Osteocyte (in vitro differentiated cells): Measurements from ENCODE around the gene AMOTL1. TPM values are rescaled to one million over a fixed set of nuclear protein-coding genes. Genes with fewer than 3 reads are reported as not detected.

ENCODE experiments used
- DNase-seq: peaks from one replicate; pipeline ENCODE4 v3.0.0; 2021; ENCODE audit warnings: mixed read lengths; ENCODE audit not compliant: unreplicated experiment; ENCODE audit errors: extremely low spot score
- H3K27ac Mint-ChIP-seq: one replicate; pipeline ENCODE4 v1.8.0; 2021; ENCODE audit warnings: mild to moderate bottlenecking, mixed read lengths; ENCODE audit not compliant: unreplicated experiment
- H3K27me3 Mint-ChIP-seq: one replicate; pipeline ENCODE4 v1.8.0; 2021; ENCODE audit warnings: mixed read lengths; ENCODE audit not compliant: unreplicated experiment
- H3K36me3 Mint-ChIP-seq: one replicate; pipeline ENCODE4 v1.8.0; 2021; ENCODE audit warnings: mixed read lengths; ENCODE audit not compliant: unreplicated experiment
- H3K4me1 Mint-ChIP-seq: one replicate; pipeline ENCODE4 v1.8.0; 2021; ENCODE audit warnings: mixed read lengths; ENCODE audit not compliant: unreplicated experiment
- H3K4me3 Mint-ChIP-seq: one replicate; pipeline ENCODE4 v1.8.0; 2021; ENCODE audit warnings: mild to moderate bottlenecking, moderate library complexity, mixed read lengths; ENCODE audit not compliant: unreplicated experiment
- H3K9me3 Mint-ChIP-seq: one replicate; pipeline ENCODE4 v1.8.0; 2021; ENCODE audit warnings: mixed read lengths; ENCODE audit not compliant: unreplicated experiment
- CTCF ChIP-seq: fragments of 200-600 bp; sonication (generic); IDR thresholded peaks from 2 replicates; pipeline ENCODE4 v1.5.0; 2021; ENCODE audit warnings: antibody characterized with exemption, mild to moderate bottlenecking, moderate library complexity
- total RNA-seq: library from RNA; stranded (reverse); gene quantifications from 2 replicates; pipeline ENCODE4 v1.2.1, GENCODE V29; 2021

Gene AMOTL1
- total RNA-seq, 1 donor from 2014 or later = 66.6 TPM

DNA sequence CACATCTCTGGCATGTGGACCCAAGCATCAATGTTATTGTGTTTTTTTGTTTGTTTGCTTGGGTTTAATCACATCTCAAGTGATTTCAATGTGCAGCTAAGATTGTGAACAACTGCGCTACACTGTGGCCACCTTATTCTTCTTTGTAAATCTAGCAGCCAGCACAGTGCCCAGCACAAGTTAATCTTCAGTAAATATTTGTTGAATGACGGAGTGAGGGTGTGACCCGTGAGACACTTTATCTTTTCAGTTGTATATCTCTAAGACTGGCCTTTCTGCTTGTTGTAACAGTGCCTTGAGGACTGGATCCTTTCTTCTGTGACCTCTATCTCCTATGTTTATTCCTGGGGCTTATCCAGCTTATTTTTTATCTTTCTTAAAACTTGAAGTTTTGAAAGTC lies 21.4 kb upstream of the AMOTL1 start:
- Mint-ChIP-seq H3K27me3 (no peaks in the 10 kb centered on the region), H3K4me3 (no peak overlapping the region), H3K36me3 (no peaks in the 10 kb centered on the region), H3K27ac (peak overlapping the region; percentile 42), H3K4me1 (peaks cover 48% of the 10 kb centered on the region), H3K9me3 (no peaks in the 10 kb centered on the region)
- no peak for DNase-seq
- no peak for TF ChIP-seq CTCF

DNA sequence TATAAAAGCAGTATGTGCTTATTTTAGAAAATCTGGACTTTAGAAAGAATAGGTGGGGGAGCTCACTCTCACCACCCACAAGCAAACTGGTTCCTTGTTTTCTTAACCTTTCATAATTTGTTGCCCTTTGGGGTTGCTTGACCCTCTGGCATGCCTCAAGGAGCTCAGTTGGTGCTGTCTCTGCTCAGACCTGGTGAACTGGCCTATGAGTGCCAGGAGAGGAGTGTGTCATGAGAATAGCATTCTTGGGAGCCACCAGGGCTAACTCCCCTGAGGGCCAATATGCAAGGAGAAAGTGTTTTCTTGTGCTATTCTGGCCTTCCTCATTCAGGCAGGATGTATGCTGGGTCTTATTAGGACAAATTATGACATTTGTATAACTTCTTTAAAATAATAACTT lies 21.0 kb upstream of the AMOTL1 start:
- no peak for DNase-seq
- Mint-ChIP-seq H3K27ac (peak overlapping the region; percentile 42), H3K9me3 (no peaks in the 10 kb centered on the region), H3K4me1 (peaks cover 48% of the 10 kb centered on the region), H3K27me3 (no peaks in the 10 kb centered on the region), H3K36me3 (no peaks in the 10 kb centered on the region), H3K4me3 (no peak overlapping the region)
- no peak for TF ChIP-seq CTCF

DNA sequence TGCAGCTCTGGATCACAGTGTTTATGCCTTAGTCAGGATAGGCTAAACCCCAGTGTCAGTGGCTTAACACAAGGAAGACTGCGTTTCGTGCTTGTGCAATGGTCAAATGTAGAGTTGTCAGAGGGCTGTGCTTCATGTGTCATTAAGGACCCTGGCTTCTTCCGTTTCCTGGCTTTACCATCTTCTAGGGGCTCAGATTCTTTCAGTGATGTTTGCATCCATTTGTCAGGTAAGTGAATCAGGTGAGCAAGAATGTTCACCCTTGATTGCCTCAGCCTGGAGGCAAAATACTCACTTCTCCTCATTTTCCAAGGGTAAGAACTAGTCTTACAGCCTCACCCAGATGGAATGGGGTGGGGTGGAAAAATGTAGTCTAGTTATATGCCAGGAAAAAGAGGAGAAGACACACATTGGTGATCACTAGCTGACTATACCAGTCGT lies 20.5 kb upstream of the AMOTL1 start:
- H3K36me3 Mint-ChIP-seq = no peaks in the 10 kb centered on the region
- H3K9me3 Mint-ChIP-seq = no peaks in the 10 kb centered on the region
- no peak for DNase-seq
- H3K4me1 Mint-ChIP-seq = peaks cover 53% of the 10 kb centered on the region
- H3K27me3 Mint-ChIP-seq = no peaks in the 10 kb centered on the region
- no peak for TF ChIP-seq CTCF
- peak overlapping the region; percentile 42 for H3K27ac Mint-ChIP-seq
- H3K4me3 Mint-ChIP-seq = no peak overlapping the region

GRCh38 chr11:94749369-94749768 lies 18.8 kb upstream of the AMOTL1 start:
- no peak overlapping the region for H3K4me3 Mint-ChIP-seq
- H3K27ac Mint-ChIP-seq = no peak overlapping the region
- peaks cover 57% of the 10 kb centered on the region for H3K4me1 Mint-ChIP-seq

More at GRCh38 chr11:94749369-94749768, 18.8 kb upstream of the AMOTL1 start:
- no peak for DNase-seq
- Mint-ChIP-seq H3K36me3 (no peaks in the 10 kb centered on the region), H3K27me3 (no peaks in the 10 kb centered on the region), H3K9me3 (no peaks in the 10 kb centered on the region)
- TF ChIP-seq CTCF = no peak
